Sigmoid colon (tissue), 4 donors: Measurements from ENCODE around the gene PITPNM2.

Experiments used
- EP300 ChIP-seq, 4 donors: sonication (generic); formaldehyde crosslinking; IDR thresholded peaks; one replicate each; pipeline ENCODE4 v1.6.1; 2017; ENCODE audit warnings: antibody characterized with exemption in 4 of 4
- POLR2A ChIP-seq, 2 donors: fragments of 450-650 bp; IDR thresholded peaks; one replicate each; pipeline ENCODE4 v1.6.1; 2016; ENCODE audit warnings: antibody characterized with exemption in 2 of 2, mild to moderate bottlenecking in 2 of 2, moderate library complexity in 2 of 2
- POLR2AphosphoS5 ChIP-seq, 4 donors: sonication (generic); formaldehyde crosslinking; IDR thresholded peaks; one replicate each; pipeline ENCODE4 v1.6.1; 2017; ENCODE audit warnings: antibody characterized with exemption in 4 of 4
- TF ChIP-seq, protein P1 (sequence below), 4 experiments: fragments of 450-650 bp in 3 of 4; fragments of 200-600 bp in 1 of 4; IDR thresholded peaks; one replicate each; pipeline ENCODE4 v1.5.1; 2016 to 2019; ENCODE audit warnings: antibody characterized with exemption in 4 of 4, mild to moderate bottlenecking in 3 of 4, moderate library complexity in 2 of 4

DNA sequence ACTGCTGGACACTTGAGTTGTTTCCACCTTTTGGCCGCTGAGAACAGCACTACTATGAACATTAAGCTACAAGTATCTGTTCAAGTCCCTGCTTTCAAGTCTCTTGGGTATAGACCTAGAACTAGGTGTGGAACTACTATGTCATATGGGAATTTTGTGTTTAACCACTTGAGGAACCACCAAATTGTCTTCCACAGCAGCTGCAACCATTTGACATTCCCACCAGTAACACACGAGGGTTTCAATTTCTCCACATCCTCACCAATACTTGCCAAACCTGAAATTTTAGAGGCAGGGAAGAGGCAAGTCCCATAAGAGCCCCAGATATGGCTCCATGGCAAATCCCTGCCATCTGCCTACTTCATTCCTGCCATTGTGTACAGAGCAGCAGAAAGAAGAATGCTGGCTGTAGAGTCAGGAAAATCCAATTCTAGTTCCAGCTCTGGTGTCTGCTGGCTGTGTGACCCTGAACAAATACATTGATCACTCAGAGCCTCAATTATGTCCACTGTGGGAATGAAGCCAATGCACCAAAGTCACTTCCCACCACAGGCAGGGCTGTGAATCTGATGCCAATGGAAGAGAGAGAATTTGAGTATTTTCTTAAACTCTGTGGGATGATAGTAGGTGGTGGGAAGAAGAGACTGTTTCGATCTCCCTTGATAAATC is 17.8 kb downstream of the PITPNM2 start:
- TF ChIP-seq POLR2A (IDR thresholded peaks at IDR 0.05) (no peak), POLR2AphosphoS5 (IDR thresholded peaks at IDR 0.05) (no peak), EP300 (IDR thresholded peaks at IDR 0.05) (no peak)
- TF ChIP-seq, protein P1, sequence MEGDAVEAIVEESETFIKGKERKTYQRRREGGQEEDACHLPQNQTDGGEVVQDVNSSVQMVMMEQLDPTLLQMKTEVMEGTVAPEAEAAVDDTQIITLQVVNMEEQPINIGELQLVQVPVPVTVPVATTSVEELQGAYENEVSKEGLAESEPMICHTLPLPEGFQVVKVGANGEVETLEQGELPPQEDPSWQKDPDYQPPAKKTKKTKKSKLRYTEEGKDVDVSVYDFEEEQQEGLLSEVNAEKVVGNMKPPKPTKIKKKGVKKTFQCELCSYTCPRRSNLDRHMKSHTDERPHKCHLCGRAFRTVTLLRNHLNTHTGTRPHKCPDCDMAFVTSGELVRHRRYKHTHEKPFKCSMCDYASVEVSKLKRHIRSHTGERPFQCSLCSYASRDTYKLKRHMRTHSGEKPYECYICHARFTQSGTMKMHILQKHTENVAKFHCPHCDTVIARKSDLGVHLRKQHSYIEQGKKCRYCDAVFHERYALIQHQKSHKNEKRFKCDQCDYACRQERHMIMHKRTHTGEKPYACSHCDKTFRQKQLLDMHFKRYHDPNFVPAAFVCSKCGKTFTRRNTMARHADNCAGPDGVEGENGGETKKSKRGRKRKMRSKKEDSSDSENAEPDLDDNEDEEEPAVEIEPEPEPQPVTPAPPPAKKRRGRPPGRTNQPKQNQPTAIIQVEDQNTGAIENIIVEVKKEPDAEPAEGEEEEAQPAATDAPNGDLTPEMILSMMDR (IDR thresholded peaks at IDR 0.05) = no peak
